GM21619 (cell line): ENCODE data around the gene RAC2.

Experiments
- ATAC-seq: cut with Tn5 transposase; IDR thresholded peaks from one replicate; pipeline ENCODE4 v1.9.1; 2021; ENCODE audit not compliant: unreplicated experiment

Gene RAC2

GRCh38 chr22:37178350-37179125 lies 65.5 kb downstream of the RAC2 start:
- no peak for ATAC-seq

- ATAC-seq, result no peak
Measured at GRCh38 chr22:37177755-37178154, 66.3 kb downstream of the RAC2 start.

GRCh38 chr22:37177221-37177620 lies 66.8 kb downstream of the RAC2 start:
- no peak for ATAC-seq

GRCh38 chr22:37176464-37177061 lies 67.5 kb downstream of the RAC2 start:
- no peak for ATAC-seq

GRCh38 chr22:37175414-37176281 lies 68.4 kb downstream of the RAC2 start:
- ATAC-seq, result no peak
